Memory B cell (primary cell): ENCODE data around the gene TRIM38.
"Not testable (repeated sequence)": the region's sequence is repeated elsewhere in the genome, so short reads cannot be mapped to it uniquely, and the experiment has no call there.

ENCODE experiments used
- ATAC-seq: fragments of 150-1000 bp; cut with Tn5 transposase; 2 replicates; pipeline ENCODE4 v1.10.0; 2021; ENCODE audit warnings: low read depth, mild to moderate bottlenecking, moderate library complexity
- DNase-seq, 2 donors: peaks; one replicate each; pipeline ENCODE4 v3.0.0; 2022; ENCODE audit warnings: low spot score in 2 of 2
- H3K27ac Mint-ChIP-seq: one replicate; pipeline ENCODE4 v1.8.0; 2022; ENCODE audit warnings: mild to moderate bottlenecking, moderate library complexity, mixed read lengths
- H3K27me3 Mint-ChIP-seq: one replicate; pipeline ENCODE4 v1.8.0; 2022; ENCODE audit warnings: mixed read lengths
- H3K36me3 Mint-ChIP-seq: one replicate; pipeline ENCODE4 v1.8.0; 2022; ENCODE audit warnings: mild to moderate bottlenecking, mixed read lengths
- H3K4me1 Mint-ChIP-seq: one replicate; pipeline ENCODE4 v1.8.0; 2022; ENCODE audit warnings: mixed read lengths
- H3K4me3 Mint-ChIP-seq: one replicate; pipeline ENCODE4 v1.8.0; 2022; ENCODE audit warnings: mild to moderate bottlenecking, moderate library complexity, mixed read lengths
- H3K9me3 Mint-ChIP-seq: one replicate; pipeline ENCODE4 v1.8.0; 2022; ENCODE audit warnings: mixed read lengths

Gene TRIM38

DNA sequence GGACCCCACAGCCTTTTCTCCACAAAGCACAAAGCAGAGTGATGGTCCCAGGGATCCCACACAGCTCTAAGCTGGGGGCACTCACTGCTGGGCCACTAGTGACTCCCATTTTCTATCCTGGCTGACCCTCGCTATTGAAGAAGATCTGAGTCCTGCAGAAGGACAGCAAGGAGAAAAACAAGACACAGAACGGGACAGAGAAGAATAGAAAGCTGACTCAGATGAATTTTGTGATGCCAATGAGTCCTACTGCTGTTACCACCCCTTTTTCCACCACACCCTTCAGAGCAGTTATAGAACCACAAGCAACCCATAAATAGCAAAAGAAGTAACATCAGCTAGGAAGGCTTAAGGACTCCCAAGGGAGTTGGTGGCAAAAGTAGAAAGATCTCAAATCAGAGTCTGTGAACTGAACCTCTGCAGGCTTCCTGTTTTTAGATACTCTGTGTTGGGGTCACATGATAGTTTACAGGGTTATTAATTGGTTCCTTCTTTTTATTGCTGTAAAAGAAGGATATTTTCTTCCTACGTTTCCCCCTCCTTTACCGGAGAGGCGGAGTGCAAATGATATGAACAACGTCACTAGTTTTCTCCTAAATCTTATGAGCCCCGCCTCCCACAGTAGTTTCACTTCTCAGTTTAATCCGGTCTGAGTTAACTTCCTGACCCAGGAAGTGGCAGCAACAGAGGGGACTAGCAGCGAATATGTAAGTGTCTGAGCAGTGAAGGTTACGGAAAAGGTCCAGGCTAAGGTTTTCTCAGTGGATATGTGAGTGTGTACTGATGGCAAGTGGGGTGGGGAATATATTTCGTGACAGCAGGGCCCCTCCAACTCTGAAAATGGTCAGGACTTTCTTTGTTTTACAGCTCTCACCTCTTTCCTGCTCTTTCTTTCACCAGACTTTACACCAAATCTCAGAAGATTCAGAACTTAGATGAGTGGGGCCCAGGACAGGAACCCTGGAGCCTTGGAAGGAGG lies at the start of gene TRIM38:
TRIM38 (plus strand) TSS at position 654 of the 979 bp plus-strand sequence. CDS start 3,721 bp downstream, outside the sequence.
- peaks cover 68% of the 10 kb centered on the region for H3K4me1 Mint-ChIP-seq
- peak within 1 kb of the TSS; percentile 98 for H3K27ac Mint-ChIP-seq
- DNase-seq, result peak; percentile 69 to 81
- peaks cover 1% of the 10 kb centered on the region for H3K9me3 Mint-ChIP-seq
- H3K36me3 Mint-ChIP-seq, result peaks cover 20% of the 10 kb centered on the region
- no peaks in the 10 kb centered on the region for H3K27me3 Mint-ChIP-seq
- H3K4me3 Mint-ChIP-seq, result peak within 1 kb of the TSS; percentile 99
- ATAC-seq, result peak; percentile 84

GRCh38 chr6:25913741-25914140 lies 48.9 kb upstream of the TRIM38 start:
- H3K27me3 Mint-ChIP-seq, result peaks cover 7% of the 10 kb centered on the region
- H3K4me1 Mint-ChIP-seq, result peaks cover 2% of the 10 kb centered on the region
- no peak overlapping the region for H3K27ac Mint-ChIP-seq
- peaks cover 1% of the 10 kb centered on the region for H3K9me3 Mint-ChIP-seq
- no peak overlapping the region for H3K4me3 Mint-ChIP-seq
- no peaks in the 10 kb centered on the region for H3K36me3 Mint-ChIP-seq
- DNase-seq, result no peak
- no peak for ATAC-seq

DNA sequence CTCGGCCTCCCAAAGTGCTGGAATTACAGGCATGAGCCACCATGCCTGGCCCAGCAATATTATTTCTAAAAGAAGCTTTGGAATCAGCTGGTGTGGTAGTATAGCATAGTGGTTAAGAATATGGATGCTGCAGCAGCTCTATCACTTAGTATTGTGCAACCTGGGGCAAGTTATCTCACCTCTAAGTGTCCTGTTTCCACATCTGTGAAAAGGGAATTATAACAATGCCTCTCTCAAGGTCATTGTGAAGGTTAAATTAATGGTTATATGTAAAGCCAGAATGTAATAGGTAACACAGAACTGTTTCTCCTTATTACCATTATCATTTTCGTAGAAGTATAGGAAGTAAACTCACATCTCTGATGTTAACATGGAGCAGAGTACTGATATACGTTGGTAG lies 46.3 kb upstream of the TRIM38 start:
- Mint-ChIP-seq H3K27me3 (peaks cover 7% of the 10 kb centered on the region), H3K27ac (no peak overlapping the region), H3K9me3 (peaks cover 1% of the 10 kb centered on the region), H3K4me3 (no peak overlapping the region), H3K4me1 (peaks cover 2% of the 10 kb centered on the region), H3K36me3 (no peaks in the 10 kb centered on the region)
- ATAC-seq (no peak), DNase-seq (no peak)

DNA sequence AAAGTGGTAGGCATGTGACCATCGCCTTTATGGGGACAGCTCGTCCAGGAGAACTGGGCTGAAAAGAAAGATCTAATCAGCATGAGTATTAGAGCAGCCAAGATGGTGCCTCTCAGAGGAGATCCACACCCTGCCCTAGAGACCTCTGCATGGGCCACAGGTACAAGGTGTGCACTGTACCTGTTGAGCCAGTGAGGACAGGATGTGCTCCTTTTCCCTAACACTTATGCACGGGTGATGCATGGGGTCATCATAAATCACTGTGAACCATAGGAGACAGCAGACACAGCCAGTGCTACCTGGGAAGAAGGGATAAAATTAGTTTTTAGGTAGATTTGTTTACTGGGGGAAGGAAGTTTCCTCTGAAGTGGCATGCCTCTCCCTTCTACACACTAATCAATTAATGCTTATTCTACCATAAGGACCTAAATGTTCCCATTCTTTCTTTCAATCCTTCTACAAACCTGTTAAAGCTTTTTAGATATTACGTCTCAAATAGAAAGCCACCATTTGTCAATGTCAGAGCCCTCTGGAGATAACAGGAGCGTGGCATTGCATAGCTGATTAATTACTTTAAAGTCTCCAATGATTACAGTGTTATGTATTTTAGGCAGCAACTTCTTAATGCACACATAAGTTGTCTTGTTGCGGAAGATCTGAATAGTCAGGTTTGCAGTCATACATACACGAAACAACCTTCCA lies 45.7 kb upstream of the TRIM38 start:
- DNase-seq (no peak), ATAC-seq (no peak)
- Mint-ChIP-seq H3K36me3 (no peaks in the 10 kb centered on the region), H3K4me3 (no peak overlapping the region), H3K27me3 (peaks cover 7% of the 10 kb centered on the region), H3K4me1 (no peaks in the 10 kb centered on the region), H3K27ac (no peak overlapping the region), H3K9me3 (peaks cover 1% of the 10 kb centered on the region)

- H3K27ac Mint-ChIP-seq, result no peak overlapping the region
- no peaks in the 10 kb centered on the region for H3K4me1 Mint-ChIP-seq
- H3K27me3 Mint-ChIP-seq, result peaks cover 8% of the 10 kb centered on the region
- no peaks in the 10 kb centered on the region for H3K36me3 Mint-ChIP-seq
- H3K9me3 Mint-ChIP-seq, result peaks cover 1% of the 10 kb centered on the region
- no peak overlapping the region for H3K4me3 Mint-ChIP-seq
- DNase-seq (no peak), ATAC-seq (no peak)
These were observed 44.4 kb upstream of the TRIM38 start for GRCh38 chr6:25918083-25918683.

DNA sequence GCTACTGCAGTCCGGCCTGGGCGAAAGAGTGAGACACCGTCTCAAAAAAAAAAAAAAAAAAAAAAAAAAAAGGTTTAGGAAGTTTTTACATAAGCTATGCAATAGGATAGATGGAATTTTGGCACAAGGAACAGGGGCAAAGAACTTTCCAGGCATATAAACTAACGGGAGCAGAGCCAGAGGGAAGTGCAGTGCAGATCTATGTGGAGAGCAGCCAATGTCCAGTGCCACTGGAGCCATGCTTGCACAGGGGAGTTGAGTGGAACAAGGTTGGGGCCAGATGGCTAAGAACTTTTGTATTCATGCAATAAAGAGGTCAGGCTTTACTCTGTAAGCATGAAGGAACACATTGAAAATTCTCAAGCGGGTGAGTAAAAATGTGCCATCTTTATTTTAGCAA lies 42.9 kb upstream of the TRIM38 start:
- peaks cover 1% of the 10 kb centered on the region for H3K9me3 Mint-ChIP-seq
- no peak overlapping the region for H3K4me3 Mint-ChIP-seq
- no peaks in the 10 kb centered on the region for H3K4me1 Mint-ChIP-seq
- peaks cover 6% of the 10 kb centered on the region for H3K27me3 Mint-ChIP-seq
- no peaks in the 10 kb centered on the region for H3K36me3 Mint-ChIP-seq
- no peak overlapping the region for H3K27ac Mint-ChIP-seq
- ATAC-seq (no peak), DNase-seq (no peak)

- DNase-seq, result no peak
- Mint-ChIP-seq H3K4me1 (no peaks in the 10 kb centered on the region), H3K27me3 (peaks cover 4% of the 10 kb centered on the region), H3K27ac (no peak overlapping the region), H3K9me3 (peaks cover 1% of the 10 kb centered on the region), H3K36me3 (no peaks in the 10 kb centered on the region), H3K4me3 (no peak overlapping the region)
- no peak for ATAC-seq
These were observed 40.9 kb upstream of the TRIM38 start for GRCh38 chr6:25921525-25922203.

DNA sequence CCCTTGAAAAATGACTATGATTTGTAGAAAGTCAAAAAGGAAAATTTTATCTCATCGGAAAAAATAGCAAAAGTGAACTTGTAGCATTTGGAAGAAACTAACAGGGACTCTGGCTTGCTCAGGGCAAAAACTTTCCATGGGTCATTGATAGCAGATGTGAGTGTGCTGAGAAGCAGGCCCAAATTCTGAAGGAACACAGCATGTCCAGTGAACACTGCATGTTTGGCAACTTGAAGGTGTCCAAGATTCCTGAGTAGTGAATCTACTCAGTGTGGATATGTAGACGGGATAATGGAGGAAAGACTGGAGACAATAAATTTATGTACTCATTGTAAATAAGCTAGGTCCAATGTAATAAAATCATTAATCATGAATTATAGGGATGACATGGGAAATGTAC lies 40.3 kb upstream of the TRIM38 start:
- Mint-ChIP-seq H3K27ac (no peak overlapping the region), H3K4me1 (no peaks in the 10 kb centered on the region), H3K4me3 (no peak overlapping the region), H3K27me3 (peaks cover 4% of the 10 kb centered on the region), H3K36me3 (no peaks in the 10 kb centered on the region), H3K9me3 (peaks cover 1% of the 10 kb centered on the region)
- no peak for DNase-seq
- ATAC-seq, result no peak

- Mint-ChIP-seq H3K4me3 (no peak overlapping the region), H3K27me3 (peaks cover 2% of the 10 kb centered on the region), H3K27ac (no peak overlapping the region), H3K9me3 (no peaks in the 10 kb centered on the region), H3K4me1 (no peaks in the 10 kb centered on the region), H3K36me3 (no peaks in the 10 kb centered on the region)
- DNase-seq, result no peak
- no peak for ATAC-seq
These were observed 36.7 kb upstream of the TRIM38 start for GRCh38 chr6:25925876-25926275.

DNA sequence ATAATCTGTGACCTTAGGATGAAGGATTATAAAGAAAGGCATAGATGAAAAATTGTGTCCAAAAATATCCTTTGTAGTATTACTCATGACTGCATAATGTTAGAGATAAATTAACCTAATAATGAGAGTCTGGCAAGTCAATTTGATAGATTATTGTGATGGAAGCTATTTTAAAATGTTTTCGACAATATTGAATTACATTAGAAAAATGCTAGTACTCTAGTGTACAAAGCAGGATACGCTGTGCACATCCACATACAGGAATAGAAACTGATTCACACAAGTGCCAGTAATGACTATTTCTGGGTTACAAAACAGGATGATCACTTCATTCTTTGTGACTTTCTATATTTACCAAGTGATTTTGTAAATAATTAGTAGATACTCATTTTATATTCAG lies 35.4 kb upstream of the TRIM38 start:
- DNase-seq, result no peak
- H3K4me1 Mint-ChIP-seq, result no peaks in the 10 kb centered on the region
- H3K4me3 Mint-ChIP-seq, result no peak overlapping the region
- no peak overlapping the region for H3K27ac Mint-ChIP-seq
- H3K9me3 Mint-ChIP-seq, result no peaks in the 10 kb centered on the region
- ATAC-seq, result no peak
- H3K36me3 Mint-ChIP-seq, result no peaks in the 10 kb centered on the region
- peaks cover 4% of the 10 kb centered on the region for H3K27me3 Mint-ChIP-seq

DNA sequence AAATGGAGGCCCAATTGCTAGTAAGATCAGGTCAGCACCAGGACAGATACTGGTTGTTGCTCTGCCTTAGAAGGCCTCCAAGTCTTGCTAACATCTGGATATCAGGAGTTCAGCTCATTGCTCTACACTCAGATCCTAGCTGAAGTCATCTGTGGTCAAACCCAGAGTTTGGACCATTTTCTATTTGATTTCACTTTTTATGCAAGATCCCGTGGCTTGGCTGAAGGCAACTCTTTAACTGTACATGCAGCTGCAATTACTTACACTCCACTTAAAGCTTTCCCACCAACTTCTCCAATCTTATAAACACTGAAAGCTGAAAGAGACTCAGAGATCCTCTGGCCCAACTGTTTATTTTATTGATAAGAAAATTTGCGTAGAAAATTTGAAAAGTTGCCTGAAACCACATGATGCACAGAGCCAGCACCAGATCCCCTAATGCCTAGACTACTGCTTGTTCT lies 34.8 kb upstream of the TRIM38 start:
- H3K36me3 Mint-ChIP-seq, result no peaks in the 10 kb centered on the region
- no peak for DNase-seq

GRCh38 chr6:25928562-25929324 lies 33.9 kb upstream of the TRIM38 start:
- no peak overlapping the region for H3K27ac Mint-ChIP-seq
- peaks cover 3% of the 10 kb centered on the region for H3K27me3 Mint-ChIP-seq
- ATAC-seq, result no peak
- no peaks in the 10 kb centered on the region for H3K9me3 Mint-ChIP-seq
- no peaks in the 10 kb centered on the region for H3K36me3 Mint-ChIP-seq
- no peak overlapping the region for H3K4me3 Mint-ChIP-seq
- no peak for DNase-seq
- H3K4me1 Mint-ChIP-seq, result no peaks in the 10 kb centered on the region

More for the DNA sequence above, 34.8 kb upstream of the TRIM38 start:
- Mint-ChIP-seq H3K27ac (no peak overlapping the region), H3K27me3 (peaks cover 3% of the 10 kb centered on the region), H3K4me3 (no peak overlapping the region), H3K4me1 (no peaks in the 10 kb centered on the region), H3K9me3 (no peaks in the 10 kb centered on the region)
- no peak for ATAC-seq

DNA sequence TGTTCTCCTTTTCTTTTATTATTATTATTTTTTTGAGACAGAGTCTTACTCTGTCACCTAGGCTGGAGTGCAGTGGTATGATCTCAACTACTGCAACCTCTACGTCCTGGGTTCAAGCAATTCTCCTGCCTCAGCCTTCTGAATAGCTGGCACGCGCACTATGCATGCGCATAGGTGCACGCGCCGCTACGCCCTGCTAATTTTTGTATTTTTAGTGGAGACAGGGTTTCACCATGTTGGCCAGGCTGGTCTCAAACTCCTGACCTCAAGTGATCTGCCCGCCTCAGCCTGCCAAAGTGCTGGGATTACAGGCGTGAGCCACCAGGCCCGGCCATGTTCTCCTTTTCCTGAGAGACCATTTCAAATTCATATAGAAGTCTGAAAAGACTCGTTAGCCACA lies 32.8 kb upstream of the TRIM38 start:
- not testable (repeated sequence) for DNase-seq, H3K9me3 Mint-ChIP-seq, H3K36me3 Mint-ChIP-seq, H3K4me1 Mint-ChIP-seq, H3K27ac Mint-ChIP-seq, H3K27me3 Mint-ChIP-seq, H3K4me3 Mint-ChIP-seq, ATAC-seq
